ENCODE data around the gene ATP6V0D1.

DNA sequence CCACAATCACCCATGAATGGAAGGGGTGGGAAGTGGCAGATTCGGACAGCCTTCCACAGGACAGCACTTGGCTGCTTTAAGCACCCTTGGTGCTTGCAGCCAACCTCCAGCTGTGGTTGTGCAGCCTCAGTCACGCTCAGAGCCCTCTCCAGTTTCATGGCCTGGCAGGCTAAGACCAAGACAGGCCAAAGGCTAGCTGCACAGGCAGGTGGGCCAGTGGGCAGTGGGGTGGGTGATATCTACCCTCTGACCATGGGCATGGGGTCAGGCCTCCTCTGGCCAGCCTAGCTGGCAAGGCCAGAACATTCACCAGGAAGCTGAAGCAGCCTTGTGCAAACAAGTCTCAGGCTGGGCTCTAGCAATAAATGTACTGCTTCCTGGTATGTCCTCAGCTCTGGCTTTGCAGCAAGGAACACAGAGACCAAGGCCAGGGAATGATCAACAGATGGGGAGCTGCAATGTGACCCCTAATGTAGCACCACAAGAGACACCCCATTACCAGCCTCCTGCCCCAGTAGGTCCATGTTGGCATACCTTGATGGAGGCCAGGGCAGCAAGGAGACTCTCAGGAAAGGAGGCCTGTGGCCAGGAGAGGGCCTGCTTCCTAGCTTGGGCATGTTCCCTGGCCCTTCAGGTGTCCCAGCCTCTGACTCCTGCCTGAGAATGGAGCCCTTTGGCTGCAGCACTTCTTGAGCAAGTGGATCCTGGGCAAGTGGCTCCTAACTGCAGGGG is 29.1 kb downstream of the ATP6V0D1 start:
- TF ChIP-seq, protein P1, sequence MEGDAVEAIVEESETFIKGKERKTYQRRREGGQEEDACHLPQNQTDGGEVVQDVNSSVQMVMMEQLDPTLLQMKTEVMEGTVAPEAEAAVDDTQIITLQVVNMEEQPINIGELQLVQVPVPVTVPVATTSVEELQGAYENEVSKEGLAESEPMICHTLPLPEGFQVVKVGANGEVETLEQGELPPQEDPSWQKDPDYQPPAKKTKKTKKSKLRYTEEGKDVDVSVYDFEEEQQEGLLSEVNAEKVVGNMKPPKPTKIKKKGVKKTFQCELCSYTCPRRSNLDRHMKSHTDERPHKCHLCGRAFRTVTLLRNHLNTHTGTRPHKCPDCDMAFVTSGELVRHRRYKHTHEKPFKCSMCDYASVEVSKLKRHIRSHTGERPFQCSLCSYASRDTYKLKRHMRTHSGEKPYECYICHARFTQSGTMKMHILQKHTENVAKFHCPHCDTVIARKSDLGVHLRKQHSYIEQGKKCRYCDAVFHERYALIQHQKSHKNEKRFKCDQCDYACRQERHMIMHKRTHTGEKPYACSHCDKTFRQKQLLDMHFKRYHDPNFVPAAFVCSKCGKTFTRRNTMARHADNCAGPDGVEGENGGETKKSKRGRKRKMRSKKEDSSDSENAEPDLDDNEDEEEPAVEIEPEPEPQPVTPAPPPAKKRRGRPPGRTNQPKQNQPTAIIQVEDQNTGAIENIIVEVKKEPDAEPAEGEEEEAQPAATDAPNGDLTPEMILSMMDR (conservative IDR thresholded peaks at IDR 0.05 in 1 of 2, IDR thresholded peaks at IDR 0.05 in 1 of 2; ENCODE audit: extremely low read depth in 1 of 2, insufficient read depth in 1 of 2, low read depth in 1 of 2, low read length in 2 of 2) = no peak
- no peak for TF ChIP-seq EZH2 (IDR thresholded peaks at IDR 0.05; ENCODE audit: borderline replicate concordance, low read length)

All from mammary epithelial cell (primary cell).